Neutrophil (primary cell): ENCODE data around the gene SULT4A1.

Experiments used
- H3K27ac ChIP-seq: fragments of 200-600 bp; sonication (generic); 2 replicates; pipeline ENCODE4 v1.5.1; 2016; ENCODE audit warnings: mild to moderate bottlenecking, moderate library complexity
- H3K27me3 ChIP-seq: fragments of 200-600 bp; sonication (generic); 2 replicates; pipeline ENCODE4 v1.6.0; 2016; ENCODE audit warnings: mild to moderate bottlenecking
- H3K36me3 ChIP-seq: fragments of 200-600 bp; sonication (generic); 2 replicates; pipeline ENCODE4 v1.5.1; 2017
- H3K4me1 ChIP-seq, 2 experiments: fragments of 200-600 bp in 1 of 2; sonication (generic) in 1 of 2; 1 replicate in 1 of 2; 2 replicates in 1 of 2; pipeline versions ENCODE4 v1.5.1 to v1.6.1; 2013 to 2016; ENCODE audit warnings: low read depth in 1 of 2, low read length in 1 of 2, mild to moderate bottlenecking in 1 of 2, moderate library complexity in 1 of 2; ENCODE audit not compliant: control insufficient read depth in 1 of 2, insufficient read depth in 1 of 2
- H3K4me3 ChIP-seq, 2 experiments: fragments of 200-600 bp in 1 of 2; sonication (generic) in 1 of 2; 1 replicate in 1 of 2; 2 replicates in 1 of 2; pipeline ENCODE4 v1.5.1; 2013 to 2016; ENCODE audit warnings: low read depth in 1 of 2, low read length in 1 of 2, mild to moderate bottlenecking in 1 of 2, moderate library complexity in 1 of 2
- H3K9me3 ChIP-seq: fragments of 200-600 bp; sonication (generic); 2 replicates; pipeline ENCODE4 v1.5.1; 2016
- TF ChIP-seq, protein P1 (sequence below): fragments of 200-600 bp; sonication (generic); IDR thresholded peaks from 2 replicates; pipeline ENCODE4 v1.5.1; 2016; ENCODE audit warnings: antibody characterized with exemption

SULT4A1 gene

GRCh38 chr22:43835166-43835565 lies 27.1 kb downstream of the SULT4A1 start:
- H3K4me1 ChIP-seq = no peaks in the 10 kb centered on the region
- no peaks in the 10 kb centered on the region for H3K36me3 ChIP-seq
- no peaks in the 10 kb centered on the region for H3K27me3 ChIP-seq
- no peaks in the 10 kb centered on the region for H3K9me3 ChIP-seq
- H3K27ac ChIP-seq = no peak overlapping the region
- no peak overlapping the region for H3K4me3 ChIP-seq
- TF ChIP-seq, protein P1, sequence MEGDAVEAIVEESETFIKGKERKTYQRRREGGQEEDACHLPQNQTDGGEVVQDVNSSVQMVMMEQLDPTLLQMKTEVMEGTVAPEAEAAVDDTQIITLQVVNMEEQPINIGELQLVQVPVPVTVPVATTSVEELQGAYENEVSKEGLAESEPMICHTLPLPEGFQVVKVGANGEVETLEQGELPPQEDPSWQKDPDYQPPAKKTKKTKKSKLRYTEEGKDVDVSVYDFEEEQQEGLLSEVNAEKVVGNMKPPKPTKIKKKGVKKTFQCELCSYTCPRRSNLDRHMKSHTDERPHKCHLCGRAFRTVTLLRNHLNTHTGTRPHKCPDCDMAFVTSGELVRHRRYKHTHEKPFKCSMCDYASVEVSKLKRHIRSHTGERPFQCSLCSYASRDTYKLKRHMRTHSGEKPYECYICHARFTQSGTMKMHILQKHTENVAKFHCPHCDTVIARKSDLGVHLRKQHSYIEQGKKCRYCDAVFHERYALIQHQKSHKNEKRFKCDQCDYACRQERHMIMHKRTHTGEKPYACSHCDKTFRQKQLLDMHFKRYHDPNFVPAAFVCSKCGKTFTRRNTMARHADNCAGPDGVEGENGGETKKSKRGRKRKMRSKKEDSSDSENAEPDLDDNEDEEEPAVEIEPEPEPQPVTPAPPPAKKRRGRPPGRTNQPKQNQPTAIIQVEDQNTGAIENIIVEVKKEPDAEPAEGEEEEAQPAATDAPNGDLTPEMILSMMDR = no peak

- H3K36me3 ChIP-seq = no peaks in the 10 kb centered on the region
- H3K27me3 ChIP-seq = no peaks in the 10 kb centered on the region
- no peak overlapping the region for H3K4me3 ChIP-seq
- TF ChIP-seq, protein P1 = no peak
- H3K4me1 ChIP-seq = no peaks in the 10 kb centered on the region
- no peaks in the 10 kb centered on the region for H3K9me3 ChIP-seq
- no peak overlapping the region for H3K27ac ChIP-seq
Measured at GRCh38 chr22:43833286-43834240, 28.8 kb downstream of the SULT4A1 start.

DNA sequence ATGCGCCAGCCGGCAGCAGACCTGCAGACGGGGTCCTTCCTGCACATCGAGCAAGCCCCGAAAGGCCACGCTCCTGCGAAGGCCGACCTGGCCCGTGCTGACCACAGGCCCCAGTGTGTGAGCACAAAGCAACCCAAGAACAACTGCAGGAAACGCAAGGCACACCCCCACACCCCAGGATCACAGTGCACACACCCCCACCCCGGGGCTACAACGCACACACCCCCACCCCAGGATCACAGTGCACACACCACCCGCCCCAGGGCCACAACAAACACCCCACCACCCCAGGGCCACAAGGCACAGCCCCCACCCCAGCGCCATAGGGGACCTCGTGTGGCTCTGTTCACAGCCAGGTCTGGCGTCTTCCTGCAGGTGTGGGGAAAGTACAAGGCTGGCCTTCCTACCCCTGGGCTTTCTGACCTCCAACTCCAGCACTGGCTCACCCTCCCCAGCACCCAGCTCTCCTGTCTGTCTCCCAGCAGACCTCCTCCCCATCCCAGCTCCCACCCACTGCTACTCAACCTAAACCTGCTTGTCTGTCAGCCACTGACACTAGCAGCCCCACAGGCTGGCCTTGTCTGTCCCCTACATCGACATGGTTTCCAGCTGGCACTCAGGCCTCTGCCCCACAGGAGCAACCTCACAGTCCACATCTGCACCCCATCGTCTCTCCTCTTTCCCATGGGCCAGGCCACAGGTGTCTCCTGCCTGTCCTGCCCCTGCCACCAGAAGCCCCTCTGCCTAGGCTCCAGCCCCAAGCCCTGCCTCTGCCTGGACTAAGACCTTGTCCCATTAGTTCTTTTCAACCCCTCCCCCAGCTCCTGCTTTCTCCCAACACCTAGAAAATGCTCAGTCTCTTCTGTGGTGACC lies 29.7 kb downstream of the SULT4A1 start:
- no peaks in the 10 kb centered on the region for H3K36me3 ChIP-seq
- no peaks in the 10 kb centered on the region for H3K9me3 ChIP-seq
- no peaks in the 10 kb centered on the region for H3K4me1 ChIP-seq
- no peak overlapping the region for H3K27ac ChIP-seq
- no peak overlapping the region for H3K4me3 ChIP-seq
- TF ChIP-seq, protein P1 = no peak
- no peaks in the 10 kb centered on the region for H3K27me3 ChIP-seq

GRCh38 chr22:43831561-43832392 lies 30.5 kb downstream of the SULT4A1 start:
- Histone ChIP-seq H3K4me3 (no peak overlapping the region), H3K4me1 (no peaks in the 10 kb centered on the region), H3K9me3 (no peaks in the 10 kb centered on the region), H3K27ac (no peak overlapping the region), H3K27me3 (no peaks in the 10 kb centered on the region), H3K36me3 (no peaks in the 10 kb centered on the region)
- TF ChIP-seq, protein P1 = no peak

DNA sequence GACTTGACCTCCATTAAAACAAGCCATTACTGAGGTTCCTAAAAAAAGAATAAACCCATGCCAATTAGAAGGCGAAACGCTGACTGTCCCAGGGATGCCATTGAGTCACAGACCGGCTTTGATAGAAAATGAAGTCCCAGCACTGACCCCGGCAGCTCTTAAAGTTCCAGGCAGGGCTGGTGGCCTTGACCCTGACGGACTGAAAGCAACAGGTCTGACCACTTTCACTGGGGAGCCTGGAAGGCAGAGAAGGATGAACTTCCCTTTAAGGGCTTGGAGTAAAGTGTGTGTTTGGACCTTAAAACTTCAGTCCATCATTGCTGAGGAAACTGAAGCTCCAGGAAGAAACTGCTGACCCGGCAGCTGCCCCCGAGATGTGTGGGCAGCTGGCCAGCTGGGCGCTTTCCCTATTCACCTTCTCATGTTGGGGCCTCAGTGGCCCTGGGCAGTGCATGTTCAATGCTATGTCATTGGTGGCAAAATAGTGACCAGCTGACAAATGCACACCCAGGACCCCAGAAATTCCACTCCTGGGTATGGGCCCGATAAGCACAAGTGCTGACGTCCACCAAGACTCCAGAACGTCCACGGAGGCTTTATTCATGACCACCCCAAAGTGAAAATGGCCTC lies 31.3 kb downstream of the SULT4A1 start:
- Histone ChIP-seq H3K9me3 (no peaks in the 10 kb centered on the region), H3K27me3 (no peaks in the 10 kb centered on the region), H3K4me3 (no peak overlapping the region), H3K4me1 (no peaks in the 10 kb centered on the region), H3K27ac (no peak overlapping the region), H3K36me3 (no peaks in the 10 kb centered on the region)
- TF ChIP-seq, protein P1 = no peak
